ENCODE data around the gene GALNT17.
"Not testable (repeated sequence)": the region's sequence is repeated elsewhere in the genome, so short reads cannot be mapped to it uniquely, and the experiment has no call there.

GALNT17 gene

GRCh38 chr7:71638108-71638507, 506.2 kb downstream of the GALNT17 start:
- FAIRE-seq: no peak

- no peak for FAIRE-seq
Observed at GRCh38 chr7:71639382-71640085, 507.6 kb downstream of the GALNT17 start.

- not testable (repeated sequence) for FAIRE-seq
Observed at GRCh38 chr7:71643031-71643430, 511.1 kb downstream of the GALNT17 start.

GRCh38 chr7:71645836-71646235, 513.9 kb downstream of the GALNT17 start:
- no peak for FAIRE-seq

GRCh38 chr7:71649812-71650211, 517.9 kb downstream of the GALNT17 start:
- FAIRE-seq: no peak

- no peak for FAIRE-seq
Observed at GRCh38 chr7:71650653-71651337, 518.9 kb downstream of the GALNT17 start.

GRCh38 chr7:71652510-71652909, 520.6 kb downstream of the GALNT17 start:
- FAIRE-seq: no peak

GRCh38 chr7:71657386-71657785, 525.4 kb downstream of the GALNT17 start:
- no peak for FAIRE-seq

GRCh38 chr7:71659622-71660021, 527.7 kb downstream of the GALNT17 start:
- FAIRE-seq: no peak

- FAIRE-seq: no peak
Observed at GRCh38 chr7:71661671-71662224, 529.8 kb downstream of the GALNT17 start.

GRCh38 chr7:71665716-71666115, 533.8 kb downstream of the GALNT17 start:
- FAIRE-seq: no peak

GRCh38 chr7:71668572-71668971, 536.6 kb downstream of the GALNT17 start:
- no peak for FAIRE-seq

GRCh38 chr7:71679480-71679879, 547.5 kb downstream of the GALNT17 start:
- no peak for FAIRE-seq

GRCh38 chr7:71682181-71682580, 550.2 kb downstream of the GALNT17 start:
- FAIRE-seq: no peak

GRCh38 chr7:71682841-71683781, 551.2 kb downstream of the GALNT17 start:
- FAIRE-seq: no peak

- FAIRE-seq: no peak
Observed at GRCh38 chr7:71687286-71687685, 555.3 kb downstream of the GALNT17 start.

GRCh38 chr7:71687831-71688599, 556.1 kb downstream of the GALNT17 start:
- FAIRE-seq: no peak

GRCh38 chr7:71691538-71691937, 559.6 kb downstream of the GALNT17 start:
- no peak for FAIRE-seq

- FAIRE-seq: no peak
Observed at GRCh38 chr7:71694665-71695064, 562.7 kb downstream of the GALNT17 start.

GRCh38 chr7:71695186-71695585, 563.2 kb downstream of the GALNT17 start:
- FAIRE-seq: no peak

GRCh38 chr7:71696511-71696910, 564.6 kb downstream of the GALNT17 start:
- FAIRE-seq: no peak

GRCh38 chr7:71697400-71697799, 565.5 kb downstream of the GALNT17 start:
- no peak for FAIRE-seq
